ENCODE data around the gene ZNF689. TPM values are rescaled to one million over a fixed set of nuclear protein-coding genes. Genes with fewer than 3 reads are reported as not detected.

Gene ZNF689
- total and polyA plus RNA-seq, 9 donors: 5.8 to 8.7 (median 7.5) TPM

GRCh38 chr16:30652718-30653117 is 42.5 kb upstream of the ZNF689 start:
- H3K36me3 ChIP-seq (ENCODE audit: control insufficient read depth, insufficient read depth, low read length): peaks cover 46% of the 10 kb centered on the region
- H3K27me3 ChIP-seq (ENCODE audit: control insufficient read depth, insufficient read depth, low read length): no peaks in the 10 kb centered on the region
- no peak overlapping the region for H3K27ac ChIP-seq (ENCODE audit: low read length)
- H3K9me3 ChIP-seq (replicated peaks; ENCODE audit: control insufficient read depth, low read depth, low read length): no peaks in the 10 kb centered on the region
- no peak overlapping the region for H3K4me3 ChIP-seq (ENCODE audit: low read length)
- DNase-seq: no peak
- peaks cover 27% of the 10 kb centered on the region for H3K4me1 ChIP-seq (ENCODE audit: control insufficient read depth, insufficient read depth, low read length)
- 88% methylated on average over 18 of the region's 18 CpGs for WGBS (ENCODE audit: insufficient coverage)

- Histone ChIP-seq H3K9me3 (replicated peaks; ENCODE audit: control insufficient read depth, low read depth, low read length) (no peaks in the 10 kb centered on the region), H3K27me3 (ENCODE audit: control insufficient read depth, insufficient read depth, low read length) (no peaks in the 10 kb centered on the region), H3K36me3 (ENCODE audit: control insufficient read depth, insufficient read depth, low read length) (peaks cover 46% of the 10 kb centered on the region), H3K4me3 (ENCODE audit: low read length) (peak overlapping the region; percentile 97), H3K4me1 (ENCODE audit: control insufficient read depth, insufficient read depth, low read length) (peaks cover 20% of the 10 kb centered on the region), H3K27ac (ENCODE audit: low read length) (peak overlapping the region; percentile 65)
- 0% methylated on average over 1 of the region's 2 CpGs for WGBS (ENCODE audit: insufficient coverage)
- DNase-seq: no peak
These were observed 41.8 kb upstream of the ZNF689 start for GRCh38 chr16:30652005-30652296.

- no peaks in the 10 kb centered on the region for H3K27me3 ChIP-seq (ENCODE audit: control insufficient read depth, insufficient read depth, low read length)
- peaks cover 17% of the 10 kb centered on the region for H3K4me1 ChIP-seq (ENCODE audit: control insufficient read depth, insufficient read depth, low read length)
- peak overlapping the region; percentile 88 for H3K27ac ChIP-seq (ENCODE audit: low read length)
- under 1% methylated on average over 53 of the region's 71 CpGs for WGBS (ENCODE audit: insufficient coverage)
- DNase-seq: peak; percentile 66
- peak overlapping the region; percentile 97 for H3K4me3 ChIP-seq (ENCODE audit: low read length)
- H3K9me3 ChIP-seq (replicated peaks; ENCODE audit: control insufficient read depth, low read depth, low read length): no peaks in the 10 kb centered on the region
- peaks cover 41% of the 10 kb centered on the region for H3K36me3 ChIP-seq (ENCODE audit: control insufficient read depth, insufficient read depth, low read length)
These were observed 41.2 kb upstream of the ZNF689 start for GRCh38 chr16:30651124-30652004.

GRCh38 chr16:30650369-30651123 is 40.4 kb upstream of the ZNF689 start, which contains the start of gene PRR14:
Gene PRR14 (plus strand): TSS chr16:30650960. CDS start chr16:30651646, 686 bp downstream.
- peak within 1 kb of the TSS; percentile 97 for H3K4me3 ChIP-seq (ENCODE audit: low read length)
- H3K4me1 ChIP-seq (ENCODE audit: control insufficient read depth, insufficient read depth, low read length): peaks cover 17% of the 10 kb centered on the region
- peak within 1 kb of the TSS; percentile 88 for H3K27ac ChIP-seq (ENCODE audit: low read length)
- H3K9me3 ChIP-seq (replicated peaks; ENCODE audit: control insufficient read depth, low read depth, low read length): no peaks in the 10 kb centered on the region
- H3K36me3 ChIP-seq (ENCODE audit: control insufficient read depth, insufficient read depth, low read length): peaks cover 33% of the 10 kb centered on the region
- WGBS (ENCODE audit: insufficient coverage): 2% methylated on average over 45 of the region's 53 CpGs
- H3K27me3 ChIP-seq (ENCODE audit: control insufficient read depth, insufficient read depth, low read length): no peaks in the 10 kb centered on the region
- peak; percentile 100 for DNase-seq

- H3K27ac ChIP-seq (ENCODE audit: low read length): peak overlapping the region; percentile 88
- no peaks in the 10 kb centered on the region for H3K27me3 ChIP-seq (ENCODE audit: control insufficient read depth, insufficient read depth, low read length)
- H3K4me1 ChIP-seq (ENCODE audit: control insufficient read depth, insufficient read depth, low read length): peaks cover 17% of the 10 kb centered on the region
- 42% methylated on average over 20 of the region's 22 CpGs for WGBS (ENCODE audit: insufficient coverage)
- H3K4me3 ChIP-seq (ENCODE audit: low read length): peak overlapping the region; percentile 97
- peaks cover 26% of the 10 kb centered on the region for H3K36me3 ChIP-seq (ENCODE audit: control insufficient read depth, insufficient read depth, low read length)
- H3K9me3 ChIP-seq (replicated peaks; ENCODE audit: control insufficient read depth, low read depth, low read length): no peaks in the 10 kb centered on the region
- peak; percentile 48 for DNase-seq
These were observed 39.7 kb upstream of the ZNF689 start for GRCh38 chr16:30649725-30650368.

GRCh38 chr16:30647274-30647571 is 37.0 kb upstream of the ZNF689 start:
- DNase-seq: no peak
- no CpG with 5 or more reads among the region's 1 CpG for WGBS (ENCODE audit: insufficient coverage)
- Histone ChIP-seq H3K4me3 (ENCODE audit: low read length) (no peak overlapping the region), H3K9me3 (replicated peaks; ENCODE audit: control insufficient read depth, low read depth, low read length) (no peaks in the 10 kb centered on the region), H3K36me3 (ENCODE audit: control insufficient read depth, insufficient read depth, low read length) (no peaks in the 10 kb centered on the region), H3K27ac (ENCODE audit: low read length) (no peak overlapping the region), H3K4me1 (ENCODE audit: control insufficient read depth, insufficient read depth, low read length) (peaks cover 14% of the 10 kb centered on the region), H3K27me3 (ENCODE audit: control insufficient read depth, insufficient read depth, low read length) (peaks cover 2% of the 10 kb centered on the region)

GRCh38 chr16:30645727-30646126 is 35.5 kb upstream of the ZNF689 start:
- 22% methylated on average over 1 of the region's 6 CpGs for WGBS (ENCODE audit: insufficient coverage)
- Histone ChIP-seq H3K4me1 (ENCODE audit: control insufficient read depth, insufficient read depth, low read length) (peaks cover 6% of the 10 kb centered on the region), H3K9me3 (replicated peaks; ENCODE audit: control insufficient read depth, low read depth, low read length) (no peaks in the 10 kb centered on the region), H3K27me3 (ENCODE audit: control insufficient read depth, insufficient read depth, low read length) (peaks cover 2% of the 10 kb centered on the region), H3K36me3 (ENCODE audit: control insufficient read depth, insufficient read depth, low read length) (no peaks in the 10 kb centered on the region), H3K27ac (ENCODE audit: low read length) (no peak overlapping the region), H3K4me3 (ENCODE audit: low read length) (no peak overlapping the region)
- DNase-seq: no peak

- no peak overlapping the region for H3K4me3 ChIP-seq (ENCODE audit: low read length)
- no peaks in the 10 kb centered on the region for H3K9me3 ChIP-seq (replicated peaks; ENCODE audit: control insufficient read depth, low read depth, low read length)
- WGBS (ENCODE audit: insufficient coverage): 87% methylated on average over 3 of the region's 4 CpGs
- DNase-seq: no peak
- H3K4me1 ChIP-seq (ENCODE audit: control insufficient read depth, insufficient read depth, low read length): no peaks in the 10 kb centered on the region
- no peak overlapping the region for H3K27ac ChIP-seq (ENCODE audit: low read length)
- H3K27me3 ChIP-seq (ENCODE audit: control insufficient read depth, insufficient read depth, low read length): peaks cover 2% of the 10 kb centered on the region
- H3K36me3 ChIP-seq (ENCODE audit: control insufficient read depth, insufficient read depth, low read length): no peaks in the 10 kb centered on the region
These were observed 34.2 kb upstream of the ZNF689 start for GRCh38 chr16:30644334-30644830.

- H3K27ac ChIP-seq (ENCODE audit: low read length): no peak overlapping the region
- H3K4me1 ChIP-seq (ENCODE audit: control insufficient read depth, insufficient read depth, low read length): no peaks in the 10 kb centered on the region
- H3K4me3 ChIP-seq (ENCODE audit: low read length): no peak overlapping the region
- H3K9me3 ChIP-seq (replicated peaks; ENCODE audit: control insufficient read depth, low read depth, low read length): no peaks in the 10 kb centered on the region
- H3K36me3 ChIP-seq (ENCODE audit: control insufficient read depth, insufficient read depth, low read length): no peaks in the 10 kb centered on the region
- 100% methylated on average over 1 of the region's 3 CpGs for WGBS (ENCODE audit: insufficient coverage)
- peaks cover 2% of the 10 kb centered on the region for H3K27me3 ChIP-seq (ENCODE audit: control insufficient read depth, insufficient read depth, low read length)
- DNase-seq: no peak
These were observed 31.3 kb upstream of the ZNF689 start for GRCh38 chr16:30641378-30641982.

Data from muscle of leg (tissue), 11 donors.